PC-3 (cell line): ENCODE data around the gene CEBPG. TPM values are rescaled to one million over a fixed set of nuclear protein-coding genes. Genes with fewer than 3 reads are reported as not detected.

Experiments
- ATAC-seq: fragments of 200-7000 bp; cut with Tn5 transposase; 2 replicates; pipeline ENCODE4 v1.9.1; 2020; ENCODE audit warnings: mild to moderate bottlenecking, moderate library complexity
- BruUV-seq: library from RNA; stranded (reverse); fragments of 400-500 nt; replicated peaks from 2 replicates; lab custom pipeline; 2021; lab: Mats Ljungman, UMichigan
- CTCF ChIA-PET: fragments of 300-600 bp; sonication (Branson Sonifier 250); formaldehyde crosslinking; loops from one replicate; lab custom pipeline; 2022; ENCODE audit warnings: antibody characterized with exemption; lab: Charles Lee
- POLR2A ChIA-PET: fragments of 300-600 bp; sonication (Branson Sonifier 250); formaldehyde crosslinking; loops from one replicate; lab custom pipeline; 2022; ENCODE audit warnings: antibody characterized with exemption; ENCODE audit not compliant: unreplicated experiment; lab: Charles Lee
- DNase-seq: peaks from one replicate; pipeline ENCODE4 v3.0.0-alpha.2; 2015
- H2AFZ ChIP-seq: fragments of 300-600 bp; sonication (generic); 2 replicates; pipeline ENCODE4 v1.6.0; 2016; ENCODE audit warnings: antibody characterized with exemption, low read length
- H3F3A ChIP-seq: fragments of 300-600 bp; sonication (generic); one replicate; pipeline ENCODE4 v1.6.0; 2017; ENCODE audit warnings: antibody characterized with exemption, low read length, control low read depth, mild to moderate bottlenecking; ENCODE audit not compliant: unreplicated experiment
- H3K27ac ChIP-seq: fragments of 300-600 bp; sonication (generic); 2 replicates; pipeline ENCODE4 v1.5.1; 2016; ENCODE audit warnings: mild to moderate bottlenecking, low read length
- H3K27me3 ChIP-seq: fragments of 300-600 bp; sonication (generic); 2 replicates; pipeline ENCODE4 v1.6.1; 2016; ENCODE audit warnings: low read length, mixed read lengths
- H3K36me3 ChIP-seq: fragments of 300-600 bp; sonication (generic); 2 replicates; pipeline ENCODE4 v1.6.1; 2016; ENCODE audit warnings: low read depth, mixed run types, low read length, mixed read lengths
- H3K4me1 ChIP-seq: fragments of 300-600 bp; sonication (generic); 2 replicates; pipeline ENCODE4 v1.5.1; 2016; ENCODE audit warnings: low read length; ENCODE audit not compliant: insufficient read depth
- H3K4me2 ChIP-seq: fragments of 300-600 bp; sonication (generic); 2 replicates; pipeline ENCODE4 v1.6.0; 2016; ENCODE audit warnings: low read length
- H3K4me3 ChIP-seq: fragments of 300-600 bp; sonication (generic); 2 replicates; pipeline ENCODE4 v1.5.1; 2016; ENCODE audit warnings: mild to moderate bottlenecking, low read length, mixed read lengths
- H3K79me2 ChIP-seq: fragments of 300-600 bp; sonication (generic); 2 replicates; pipeline ENCODE4 v1.6.1; 2017; ENCODE audit warnings: low read length, mixed read lengths
- H3K9ac ChIP-seq: fragments of 300-600 bp; sonication (generic); 2 replicates; pipeline ENCODE4 v1.6.0; 2016; ENCODE audit warnings: mild to moderate bottlenecking, low read length
- H3K9me2 ChIP-seq: fragments of 300-600 bp; sonication (generic); replicated peaks from 2 replicates; pipeline ENCODE4 v1.6.1; 2016; ENCODE audit warnings: mixed run types, low read length, mixed read lengths
- H3K9me3 ChIP-seq: fragments of 300-600 bp; sonication (generic); 2 replicates; pipeline ENCODE4 v1.6.1; 2016; ENCODE audit warnings: low read length, mixed read lengths
- H4K20me1 ChIP-seq: fragments of 300-600 bp; sonication (generic); 2 replicates; pipeline ENCODE4 v1.6.1; 2016; ENCODE audit warnings: low read length, mixed read lengths
- CTCF ChIP-seq: fragments of 300-600 bp; sonication (generic); conservative IDR thresholded peaks from 2 replicates; pipeline ENCODE4 v1.5.1; 2017; ENCODE audit warnings: antibody characterized with exemption, low read depth, mild to moderate bottlenecking, low read length
- EZH2 ChIP-seq: fragments of 300-600 bp; sonication (generic); IDR thresholded peaks from one replicate; pipeline ENCODE4 v1.6.1; 2017; ENCODE audit warnings: antibody characterized with exemption, mild to moderate bottlenecking, low read length; ENCODE audit not compliant: unreplicated experiment
- EZH2phosphoT487 ChIP-seq: fragments of 300-600 bp; sonication (generic); IDR thresholded peaks from 2 replicates; pipeline ENCODE4 v1.6.1; 2018; ENCODE audit warnings: mild to moderate bottlenecking, antibody characterized with exemption, low read length, borderline replicate concordance
- intact Hi-C: fragments of 100-400 bp; cut with micrococcal nuclease; formaldehyde crosslinking; loops from 2 replicates; pipeline ENCODE4 v1.9.0; 2023
- total RNA-seq: library from RNA; depleted of rRNA; stranded (reverse); fragments of >200 nt; gene quantifications from 2 replicates; pipeline ENCODE4 v1.2.3, GENCODE V29; 2014

The CEBPG gene
- total RNA-seq, 1 experiment from 2014 or later = 24.6 TPM

DNA sequence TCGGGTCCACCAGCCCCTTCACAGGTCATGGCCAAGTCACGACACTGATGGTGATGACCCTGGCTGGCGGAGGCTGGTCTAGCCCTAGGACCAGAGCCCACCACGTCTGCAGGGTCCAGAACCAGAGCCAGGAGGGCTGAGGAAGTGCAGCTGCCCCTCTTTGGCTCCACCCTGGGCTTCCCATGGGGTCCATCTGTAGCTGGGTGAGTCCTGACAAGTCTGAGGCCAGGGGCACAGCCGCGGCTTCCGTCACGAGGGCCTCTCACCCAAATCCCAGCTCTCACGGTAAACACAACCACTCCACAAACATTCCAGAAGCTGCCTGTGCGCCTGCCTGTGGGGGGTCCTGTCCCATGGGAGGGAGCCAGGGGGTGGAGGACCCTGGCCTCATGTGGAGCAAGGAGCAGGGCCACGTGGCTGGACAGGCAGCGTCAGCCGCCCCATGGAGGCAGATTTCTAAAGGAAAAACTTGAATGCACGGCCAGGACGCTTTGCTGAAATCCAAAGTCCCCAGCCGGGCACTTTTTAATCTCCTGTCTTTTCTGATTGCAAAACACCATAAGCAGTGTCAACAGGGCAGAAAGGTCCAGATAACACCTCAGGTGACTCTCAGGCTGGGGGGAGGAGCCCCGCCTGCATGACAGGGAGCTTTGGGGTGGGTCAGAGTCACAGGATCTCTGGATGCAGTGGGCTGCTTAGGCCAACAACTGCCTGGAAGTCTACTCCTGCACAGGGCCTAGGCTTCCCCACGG, 29.9 kb downstream of the CEBPG start:
- TF ChIP-seq EZH2phosphoT487 = no peak
- no peak for TF ChIP-seq EZH2
- TF ChIP-seq CTCF = no peak
- H3K4me3 ChIP-seq = no peak overlapping the region
- no peak overlapping the region for H3K27ac ChIP-seq
- no peaks in the 10 kb centered on the region for H3K9me2 ChIP-seq
- no peak overlapping the region for H3K9ac ChIP-seq
- no peaks in the 10 kb centered on the region for H3K9me3 ChIP-seq
- H3K36me3 ChIP-seq = no peaks in the 10 kb centered on the region
- no peaks in the 10 kb centered on the region for H3K79me2 ChIP-seq
- ATAC-seq (no peak), DNase-seq (no peak)
- ChIA-PET POLR2A (no interaction called here), CTCF (no interaction called here)
- intact Hi-C loops = no loop called here
- BruUV-seq = no TSS peak
- no peaks in the 10 kb centered on the region for H3K4me1 ChIP-seq
- H3K4me2 ChIP-seq = no peak overlapping the region
- no peak overlapping the region for H2AFZ ChIP-seq
- H3K27me3 ChIP-seq = no peaks in the 10 kb centered on the region
- H4K20me1 ChIP-seq = no peaks in the 10 kb centered on the region
- no peaks in the 10 kb centered on the region for H3F3A ChIP-seq

DNA sequence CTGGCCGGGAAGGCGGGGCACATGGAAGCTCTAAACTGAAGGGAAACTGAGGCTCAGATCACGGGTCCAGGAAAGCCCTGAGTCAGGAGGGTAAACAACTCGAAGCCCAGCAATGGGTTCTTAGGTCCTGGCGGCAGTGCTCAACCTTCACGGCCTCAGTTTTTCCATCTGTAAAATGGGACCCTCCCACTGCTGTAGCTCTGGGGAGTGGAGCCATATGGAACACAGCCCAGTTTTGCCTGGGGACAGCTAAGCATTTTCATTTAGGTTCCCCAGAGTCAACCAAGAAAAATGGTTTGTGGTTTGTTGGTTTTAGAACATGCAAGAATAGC, 30.4 kb downstream of the CEBPG start:
- intact Hi-C loops = no loop called here

More for the DNA sequence above, 30.4 kb downstream of the CEBPG start:
- Histone ChIP-seq H3F3A (no peaks in the 10 kb centered on the region), H3K9ac (no peak overlapping the region), H4K20me1 (no peaks in the 10 kb centered on the region), H3K4me2 (no peak overlapping the region), H3K79me2 (no peaks in the 10 kb centered on the region), H3K27ac (no peak overlapping the region), H3K4me3 (no peak overlapping the region), H3K9me2 (no peaks in the 10 kb centered on the region), H3K4me1 (no peaks in the 10 kb centered on the region), H3K9me3 (no peaks in the 10 kb centered on the region), H3K27me3 (no peaks in the 10 kb centered on the region), H2AFZ (no peak overlapping the region), H3K36me3 (no peaks in the 10 kb centered on the region)
- TF ChIP-seq CTCF (no peak), EZH2phosphoT487 (no peak), EZH2 (no peak)
- CTCF ChIA-PET = no interaction called here
- DNase-seq (no peak), ATAC-seq (no peak)
- POLR2A ChIA-PET = no interaction called here
- BruUV-seq = no TSS peak
